IPS-15b (cell line): ENCODE results near the gene EPHX1.

Experiments
- H3K27me3 ChIP-seq: one replicate; pipeline ENCODE4 v1.6.1; 2013; ENCODE audit warnings: low read length; ENCODE audit not compliant: control insufficient read depth, insufficient read depth
- H3K36me3 ChIP-seq: one replicate; pipeline ENCODE4 v1.6.1; 2013; ENCODE audit warnings: low read length; ENCODE audit not compliant: control insufficient read depth, insufficient read depth
- H3K4me1 ChIP-seq: one replicate; pipeline ENCODE4 v1.6.1; 2013; ENCODE audit warnings: mild to moderate bottlenecking, low read length; ENCODE audit not compliant: control insufficient read depth, insufficient read depth
- H3K4me3 ChIP-seq: one replicate; pipeline ENCODE4 v1.5.1; 2013; ENCODE audit warnings: low read depth, low read length
- H3K9ac ChIP-seq: one replicate; pipeline ENCODE4 v1.6.1; 2013; ENCODE audit warnings: low read depth, mild to moderate bottlenecking, low read length
- H3K9me3 ChIP-seq: one replicate; pipeline ENCODE4 v1.6.1; 2013; ENCODE audit warnings: mild to moderate bottlenecking, low read length; ENCODE audit not compliant: control insufficient read depth, insufficient read depth

The EPHX1 gene

GRCh38 chr1:225861834-225862580, 52.1 kb downstream of the EPHX1 start:
- Histone ChIP-seq H3K27me3 (no peaks in the 10 kb centered on the region), H3K9me3 (no peaks in the 10 kb centered on the region), H3K4me3 (no peak overlapping the region), H3K36me3 (peaks cover 32% of the 10 kb centered on the region), H3K9ac (no peak overlapping the region), H3K4me1 (no peaks in the 10 kb centered on the region)

- H3K9ac ChIP-seq: no peak overlapping the region
- H3K36me3 ChIP-seq: peaks cover 37% of the 10 kb centered on the region
- no peaks in the 10 kb centered on the region for H3K4me1 ChIP-seq
- no peak overlapping the region for H3K4me3 ChIP-seq
- H3K27me3 ChIP-seq: no peaks in the 10 kb centered on the region
- no peaks in the 10 kb centered on the region for H3K9me3 ChIP-seq
Observed at GRCh38 chr1:225862581-225862950, 52.6 kb downstream of the EPHX1 start.

DNA sequence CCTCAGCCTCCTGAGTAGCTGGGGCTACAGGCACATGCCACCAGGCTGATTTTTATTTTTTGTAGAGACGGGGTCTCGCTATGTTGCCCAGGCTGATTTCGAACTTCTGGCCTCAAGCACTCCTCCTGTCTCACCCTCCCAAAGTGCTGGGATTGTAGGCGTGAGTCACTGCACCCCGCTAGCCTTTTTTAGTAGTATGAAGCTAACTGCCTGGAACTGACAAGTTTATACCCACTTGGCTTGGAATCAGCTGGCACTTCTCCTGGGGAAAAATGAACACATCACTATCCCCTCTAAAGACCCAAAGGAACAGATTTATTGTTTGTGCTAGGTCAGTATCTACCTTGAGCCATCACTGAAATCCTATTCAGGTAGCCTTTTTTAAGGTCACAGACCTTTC, 53.2 kb downstream of the EPHX1 start:
- Histone ChIP-seq H3K9me3 (no peaks in the 10 kb centered on the region), H3K4me1 (no peaks in the 10 kb centered on the region), H3K9ac (no peak overlapping the region), H3K27me3 (no peaks in the 10 kb centered on the region), H3K36me3 (peaks cover 39% of the 10 kb centered on the region), H3K4me3 (no peak overlapping the region)

GRCh38 chr1:225865514-225865913, 55.6 kb downstream of the EPHX1 start:
- H3K9ac ChIP-seq: no peak overlapping the region
- peaks cover 47% of the 10 kb centered on the region for H3K36me3 ChIP-seq
- H3K9me3 ChIP-seq: no peaks in the 10 kb centered on the region
- H3K27me3 ChIP-seq: no peaks in the 10 kb centered on the region
- H3K4me1 ChIP-seq: no peaks in the 10 kb centered on the region
- H3K4me3 ChIP-seq: no peak overlapping the region

DNA sequence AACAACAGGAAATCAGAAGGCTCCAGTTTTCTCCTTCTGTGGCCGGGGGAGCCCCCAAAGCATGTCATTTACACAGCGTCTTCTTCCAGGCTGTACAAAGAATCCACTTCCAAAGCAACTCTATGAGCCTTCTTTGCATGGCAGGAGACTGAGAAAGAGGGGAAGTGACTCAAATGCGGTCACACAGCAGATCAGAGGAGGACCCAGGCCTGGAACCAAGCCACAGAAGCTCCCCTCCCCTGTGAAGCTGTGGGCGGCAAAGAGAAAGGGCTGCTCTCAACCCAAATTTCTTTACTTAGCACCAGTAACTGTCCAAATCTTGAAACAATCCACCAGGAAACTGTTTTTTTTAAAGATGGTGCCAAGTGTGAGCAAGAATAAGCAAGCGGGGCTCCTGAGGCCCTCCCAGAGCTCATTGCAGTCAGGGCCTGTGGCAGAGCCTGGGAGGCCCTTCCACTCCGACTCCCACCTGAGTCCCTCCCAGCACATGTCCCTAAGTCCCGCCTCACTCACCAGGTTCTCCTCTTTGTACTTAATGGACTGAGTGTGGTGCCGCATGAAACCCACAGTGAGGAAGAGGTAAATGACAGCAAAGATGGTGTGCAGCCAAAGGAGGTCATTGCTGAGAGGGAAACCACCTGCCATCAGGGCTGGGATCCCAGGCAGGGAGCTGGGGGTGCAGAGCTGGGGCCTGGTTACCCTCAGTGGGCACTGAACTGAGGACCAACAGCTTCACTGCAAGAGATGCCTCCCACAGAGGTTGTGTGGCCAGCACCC, 56.3 kb downstream of the EPHX1 start:
- Histone ChIP-seq H3K9ac (no peak overlapping the region), H3K27me3 (no peaks in the 10 kb centered on the region), H3K36me3 (peaks cover 47% of the 10 kb centered on the region), H3K9me3 (no peaks in the 10 kb centered on the region), H3K4me3 (no peak overlapping the region), H3K4me1 (no peaks in the 10 kb centered on the region)

- Histone ChIP-seq H3K27me3 (no peaks in the 10 kb centered on the region), H3K4me3 (no peak overlapping the region), H3K9ac (no peak overlapping the region), H3K36me3 (peaks cover 40% of the 10 kb centered on the region), H3K4me1 (no peaks in the 10 kb centered on the region), H3K9me3 (no peaks in the 10 kb centered on the region)
Observed at GRCh38 chr1:225866981-225867380, 57.1 kb downstream of the EPHX1 start.

DNA sequence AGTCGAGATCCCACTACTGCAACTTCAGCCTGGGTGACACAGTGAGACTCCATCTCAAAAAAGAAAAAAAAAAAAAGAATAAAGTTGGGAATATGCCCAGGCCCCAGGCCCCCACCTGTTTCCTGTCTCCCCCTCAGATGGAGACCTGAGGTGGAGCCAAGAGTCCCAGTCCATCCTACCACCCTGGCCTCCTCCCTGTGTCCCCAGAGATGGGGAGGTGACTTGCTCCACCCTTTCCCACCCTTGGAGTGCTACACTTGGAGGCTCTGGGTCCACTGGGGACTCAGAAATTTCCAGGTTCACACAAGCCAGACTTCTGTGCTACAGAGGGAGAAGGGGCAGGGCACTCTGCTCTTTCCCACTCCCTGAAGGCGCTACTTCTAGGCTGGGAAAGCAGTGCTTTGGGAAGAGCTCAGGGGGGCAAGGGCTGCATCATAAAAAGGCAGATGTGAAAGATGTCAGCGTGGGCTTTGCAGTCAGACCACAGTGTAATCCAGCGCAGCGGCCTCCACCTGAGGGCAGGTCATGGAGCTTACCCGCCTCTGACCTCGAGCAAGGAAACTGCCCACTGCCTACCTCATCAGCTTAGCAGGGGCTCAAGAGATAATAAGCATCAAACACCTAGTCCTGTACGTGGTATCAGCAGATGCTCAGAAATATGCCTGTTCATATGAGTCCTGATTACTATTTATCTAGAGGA, 58.9 kb downstream of the EPHX1 start:
- no peaks in the 10 kb centered on the region for H3K4me1 ChIP-seq
- H3K9me3 ChIP-seq: no peaks in the 10 kb centered on the region
- no peaks in the 10 kb centered on the region for H3K27me3 ChIP-seq
- no peak overlapping the region for H3K4me3 ChIP-seq
- H3K9ac ChIP-seq: no peak overlapping the region
- peaks cover 32% of the 10 kb centered on the region for H3K36me3 ChIP-seq

- no peak overlapping the region for H3K4me3 ChIP-seq
- no peaks in the 10 kb centered on the region for H3K27me3 ChIP-seq
- H3K4me1 ChIP-seq: no peaks in the 10 kb centered on the region
- H3K36me3 ChIP-seq: peaks cover 27% of the 10 kb centered on the region
- H3K9me3 ChIP-seq: no peaks in the 10 kb centered on the region
- no peak overlapping the region for H3K9ac ChIP-seq
Observed at GRCh38 chr1:225870911-225871310, 61.0 kb downstream of the EPHX1 start.

GRCh38 chr1:225871359-225872074, 61.6 kb downstream of the EPHX1 start:
- H3K9ac ChIP-seq: no peak overlapping the region
- peaks cover 26% of the 10 kb centered on the region for H3K36me3 ChIP-seq

GRCh38 chr1:225872075-225872430, 62.1 kb downstream of the EPHX1 start:
- Histone ChIP-seq H3K27me3 (no peaks in the 10 kb centered on the region), H3K4me3 (no peak overlapping the region), H3K4me1 (no peaks in the 10 kb centered on the region), H3K9me3 (no peaks in the 10 kb centered on the region), H3K36me3 (peaks cover 21% of the 10 kb centered on the region), H3K9ac (no peak overlapping the region)

More at GRCh38 chr1:225871359-225872074, 61.6 kb downstream of the EPHX1 start:
- no peaks in the 10 kb centered on the region for H3K27me3 ChIP-seq
- no peaks in the 10 kb centered on the region for H3K9me3 ChIP-seq
- H3K4me1 ChIP-seq: no peaks in the 10 kb centered on the region
- H3K4me3 ChIP-seq: no peak overlapping the region

- Histone ChIP-seq H3K4me3 (no peak overlapping the region), H3K4me1 (no peaks in the 10 kb centered on the region), H3K9ac (no peak overlapping the region), H3K27me3 (no peaks in the 10 kb centered on the region), H3K36me3 (peaks cover 19% of the 10 kb centered on the region), H3K9me3 (no peaks in the 10 kb centered on the region)
Observed at GRCh38 chr1:225873281-225873850, 63.4 kb downstream of the EPHX1 start.
